K562 (cell line): ENCODE measurements around the gene COASY. TPM values are rescaled to one million over a fixed set of nuclear protein-coding genes. Genes with fewer than 3 reads are reported as not detected.

ENCODE experiments used
- CBFB ChIP-seq: sonication (generic); formaldehyde crosslinking; IDR thresholded peaks from 2 replicates; pipeline ENCODE4 v1.4.0; 2020; ENCODE audit warnings: mild to moderate bottlenecking, missing genetic modification reagents
- CXXC5 ChIP-seq: fragments of 250-450 bp; sonication (Bioruptor Pico); IDR thresholded peaks from 2 replicates; pipeline ENCODE4 v1.8.0; 2022; ENCODE audit warnings: inconsistent platforms, mild to moderate bottlenecking, moderate library complexity
- ESRRA ChIP-seq: fragments of 450-650 bp; IDR thresholded peaks from 2 replicates; pipeline ENCODE4 v1.6.1; 2014; ENCODE audit warnings: low read depth, mild to moderate bottlenecking, moderate library complexity, borderline replicate concordance
- ETV6 ChIP-seq, 3 experiments: fragments of 150-350 bp in 1 of 3; sonication (generic) in 1 of 3; formaldehyde crosslinking in 1 of 3; IDR thresholded peaks; 2 replicates each; pipeline versions ENCODE4 v1.6.1 to v1.8.0; 2014 to 2022; ENCODE audit warnings: borderline replicate concordance in 2 of 3, low read depth in 2 of 3, antibody characterized with exemption in 1 of 3, low read length in 1 of 3, mild to moderate bottlenecking in 1 of 3, missing genetic modification reagents in 1 of 3
- GABPB1 ChIP-seq: sonication (generic); formaldehyde crosslinking; IDR thresholded peaks from 2 replicates; pipeline ENCODE4 v1.8.0; 2022; ENCODE audit warnings: mild to moderate bottlenecking, missing genetic modification reagents
- GTF2E2 ChIP-seq: fragments of 200-800 bp; sonication (Bioruptor generic); IDR thresholded peaks from 2 replicates; pipeline ENCODE4 v1.6.1; 2016; ENCODE audit warnings: missing genetic modification characterization, missing compliant biosample characterization
- KAT8 ChIP-seq: fragments of 450-650 bp; IDR thresholded peaks from 2 replicates; pipeline ENCODE4 v1.6.1; 2016; ENCODE audit warnings: low read depth, mild to moderate bottlenecking
- MECOM ChIP-seq: fragments of 250-450 bp; sonication (Bioruptor Pico); IDR thresholded peaks from 2 replicates; pipeline ENCODE4 v1.8.0; 2022; ENCODE audit warnings: inconsistent platforms
- PTRF ChIP-seq: fragments of 450-650 bp; IDR thresholded peaks from 2 replicates; pipeline ENCODE4 v1.6.1; 2016; ENCODE audit warnings: mild to moderate bottlenecking, missing genetic modification characterization, missing compliant biosample characterization
- RFX5 ChIP-seq: IDR thresholded peaks from 2 replicates; pipeline ENCODE4 v1.6.1; 2011; ENCODE audit warnings: low read depth, mild to moderate bottlenecking, improper control_type of control experiment, low read length
- RUNX1 ChIP-seq: sonication (generic); IDR thresholded peaks from 2 replicates; pipeline ENCODE4 v1.6.1; 2016; ENCODE audit warnings: antibody characterized with exemption, low read depth
- SETDB1 ChIP-seq: IDR thresholded peaks from one replicate; pipeline ENCODE4 v1.6.1; 2012; ENCODE audit warnings: low read length, control low read depth, inconsistent platforms
- SMARCA4 ChIP-seq: fragments of 450-650 bp; IDR thresholded peaks from 2 replicates; pipeline ENCODE4 v1.6.1; 2016
- TFE3 ChIP-seq: fragments of 450-650 bp; formaldehyde crosslinking; IDR thresholded peaks from 2 replicates; pipeline ENCODE4 v1.4.0; 2020; ENCODE audit warnings: mild to moderate bottlenecking, mixed read lengths
- ZNF174 ChIP-seq: fragments of 250-450 bp; sonication (Bioruptor Pico); IDR thresholded peaks from 2 replicates; pipeline ENCODE4 v1.4.0; 2020; ENCODE audit warnings: mild to moderate bottlenecking
- ZNF586 ChIP-seq: fragments of 450-650 bp; formaldehyde crosslinking; conservative IDR thresholded peaks from 2 replicates; pipeline ENCODE4 v1.4.0; 2020; ENCODE audit warnings: mild to moderate bottlenecking, moderate library complexity
- ZNF592 ChIP-seq: fragments of 450-650 bp; IDR thresholded peaks from 2 replicates; pipeline ENCODE4 v1.6.1; 2017; ENCODE audit warnings: antibody characterized with exemption, mild to moderate bottlenecking
- polyA plus RNA-seq, 8 experiments: library from polyadenylated mRNA; depleted of rRNA in 4 of 8; stranded (reverse) in 5 of 8; unstranded in 3 of 8; fragments of >200 nt; fragmentation: Nextera tagmentation in 2 of 8; fragmentation: Illumina TruSeq in 1 of 8; extraction: Ambion mirVana in 2 of 8; extraction: Trizol in 1 of 8; gene quantifications; 2 replicates each; pipeline versions ENCODE4 v1.2.1 to v1.2.3, GENCODE V29; 2011 to 2014; ENCODE audit warnings: inconsistent platforms in 1 of 8, missing spikeins in 1 of 8
- total RNA-seq, 7 experiments: library from RNA; depleted of rRNA in 6 of 7; stranded (reverse); fragments of >200 nt in 6 of 7; fragmentation: Illumina TruSeq in 2 of 7; extraction: Trizol in 2 of 7; gene quantifications; 2 replicates each; pipeline versions ENCODE4 v1.2.1 to v1.2.3, GENCODE V29; 2011 to 2021; ENCODE audit warnings: low replicate concordance in 1 of 7
- TF ChIP-seq, protein P1 (sequence below): sonication (generic); formaldehyde crosslinking; IDR thresholded peaks from 2 replicates; pipeline ENCODE4 v1.4.0; 2020; ENCODE audit warnings: mild to moderate bottlenecking, missing genetic modification reagents
- TF ChIP-seq, protein P2 (sequence below): fragments of 450-650 bp; IDR thresholded peaks from 2 replicates; pipeline ENCODE4 v1.6.1; 2014; ENCODE audit warnings: low read depth, mild to moderate bottlenecking, moderate library complexity, borderline replicate concordance

Gene COASY
- total and polyA plus RNA-seq, 9 of the 15 experiments (the other 6 are each of a cell fraction or from before 2014, with no cell fraction given): 25.4 to 175 (median 62.3) TPM

GRCh38 chr17:42577532-42578281 is 15.8 kb downstream of the COASY start, which contains the start of gene PSMC3IP (continued):
- no peak; the same call in none of the 2 replicates for TF ChIP-seq CBFB
- TF ChIP-seq ZNF174 (CRISPR knock-in tag): no peak
- no peak for TF ChIP-seq SETDB1
- TF ChIP-seq SMARCA4: no peak
- TF ChIP-seq ZNF592: peak; percentile 88
- TF ChIP-seq ETV6 (IDR thresholded peaks at IDR 0.05; ENCODE audit: borderline replicate concordance in 1 of 2, low read depth in 2 of 2, low read length in 1 of 2): no peak; a peak in 1 of 4 replicates
- TF ChIP-seq ETV6 (CRISPR knock-in tag; IDR thresholded peaks at IDR 0.05; ENCODE audit: borderline replicate concordance): no peak
- TF ChIP-seq TFE3 (CRISPR knock-in tag): no peak
- TF ChIP-seq RUNX1: no peak
- TF ChIP-seq ZNF586: no peak
- TF ChIP-seq PTRF: no peak
- TF ChIP-seq KAT8: no peak
- TF ChIP-seq GABPB1 (CRISPR knock-in tag): peak; percentile 94
- TF ChIP-seq ESRRA: peak; percentile 82
- TF ChIP-seq RFX5: no peak
- TF ChIP-seq MECOM (CRISPR knock-in tag): no peak
- TF ChIP-seq, protein P1, sequence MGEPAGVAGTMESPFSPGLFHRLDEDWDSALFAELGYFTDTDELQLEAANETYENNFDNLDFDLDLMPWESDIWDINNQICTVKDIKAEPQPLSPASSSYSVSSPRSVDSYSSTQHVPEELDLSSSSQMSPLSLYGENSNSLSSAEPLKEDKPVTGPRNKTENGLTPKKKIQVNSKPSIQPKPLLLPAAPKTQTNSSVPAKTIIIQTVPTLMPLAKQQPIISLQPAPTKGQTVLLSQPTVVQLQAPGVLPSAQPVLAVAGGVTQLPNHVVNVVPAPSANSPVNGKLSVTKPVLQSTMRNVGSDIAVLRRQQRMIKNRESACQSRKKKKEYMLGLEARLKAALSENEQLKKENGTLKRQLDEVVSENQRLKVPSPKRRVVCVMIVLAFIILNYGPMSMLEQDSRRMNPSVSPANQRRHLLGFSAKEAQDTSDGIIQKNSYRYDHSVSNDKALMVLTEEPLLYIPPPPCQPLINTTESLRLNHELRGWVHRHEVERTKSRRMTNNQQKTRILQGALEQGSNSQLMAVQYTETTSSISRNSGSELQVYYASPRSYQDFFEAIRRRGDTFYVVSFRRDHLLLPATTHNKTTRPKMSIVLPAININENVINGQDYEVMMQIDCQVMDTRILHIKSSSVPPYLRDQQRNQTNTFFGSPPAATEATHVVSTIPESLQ (CRISPR knock-in tag): peak; percentile 89
- peak; percentile 68 for TF ChIP-seq CXXC5 (CRISPR knock-in tag)
- TF ChIP-seq, protein P2, sequence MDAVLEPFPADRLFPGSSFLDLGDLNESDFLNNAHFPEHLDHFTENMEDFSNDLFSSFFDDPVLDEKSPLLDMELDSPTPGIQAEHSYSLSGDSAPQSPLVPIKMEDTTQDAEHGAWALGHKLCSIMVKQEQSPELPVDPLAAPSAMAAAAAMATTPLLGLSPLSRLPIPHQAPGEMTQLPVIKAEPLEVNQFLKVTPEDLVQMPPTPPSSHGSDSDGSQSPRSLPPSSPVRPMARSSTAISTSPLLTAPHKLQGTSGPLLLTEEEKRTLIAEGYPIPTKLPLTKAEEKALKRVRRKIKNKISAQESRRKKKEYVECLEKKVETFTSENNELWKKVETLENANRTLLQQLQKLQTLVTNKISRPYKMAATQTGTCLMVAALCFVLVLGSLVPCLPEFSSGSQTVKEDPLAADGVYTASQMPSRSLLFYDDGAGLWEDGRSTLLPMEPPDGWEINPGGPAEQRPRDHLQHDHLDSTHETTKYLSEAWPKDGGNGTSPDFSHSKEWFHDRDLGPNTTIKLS: no peak
- TF ChIP-seq GTF2E2 (tag): no peak
